GM12878 (cell line): ENCODE data around the gene OS9. TPM values are rescaled to one million over a fixed set of nuclear protein-coding genes. Genes with fewer than 3 reads are reported as not detected.

Source experiments
- CBX5 ChIP-seq: sonication (generic); IDR thresholded peaks from 2 replicates; pipeline ENCODE4 v1.6.1; 2016; ENCODE audit warnings: low read depth, moderate library complexity, mild to moderate bottlenecking, inconsistent platforms
- CHD2 ChIP-seq: IDR thresholded peaks from 2 replicates; pipeline ENCODE4 v1.6.1; 2011; ENCODE audit warnings: low read depth, low read length, improper control_type of control experiment, borderline replicate concordance
- CHD4 ChIP-seq: fragments of 200-600 bp; sonication (generic); IDR thresholded peaks from 2 replicates; pipeline ENCODE4 v1.6.1; 2016; ENCODE audit warnings: mild to moderate bottlenecking
- IKZF2 ChIP-seq, 2 experiments: fragments of 450-650 bp; IDR thresholded peaks; 2 replicates each; pipeline ENCODE4 v1.6.1; 2017; ENCODE audit warnings: mild to moderate bottlenecking in 2 of 2, moderate library complexity in 2 of 2
- MEF2A ChIP-seq: IDR thresholded peaks from 2 replicates; pipeline ENCODE4 v1.6.1; 2011; ENCODE audit warnings: low read depth, mild to moderate bottlenecking, low read length, moderate library complexity; ENCODE audit not compliant: insufficient read depth
- PAX8 ChIP-seq: fragments of 450-650 bp; IDR thresholded peaks from 2 replicates; pipeline ENCODE4 v1.6.1; 2017; ENCODE audit warnings: mild to moderate bottlenecking, moderate library complexity
- polyA plus RNA-seq, 11 experiments: library from polyadenylated mRNA; depleted of rRNA in 4 of 11; unstranded in 6 of 11; stranded (reverse) in 5 of 11; fragments of >200 nt; fragmentation: Nextera tagmentation in 4 of 11; fragmentation: Illumina TruSeq in 1 of 11; extraction: Ambion mirVana in 4 of 11; extraction: Trizol in 1 of 11; gene quantifications; 1 replicate in 1 of 11; 2 replicates in 10 of 11; pipeline versions ENCODE4 v1.2.1 to v1.2.3, GENCODE V29; 2011 to 2016; ENCODE audit warnings: inconsistent platforms in 2 of 11, missing spikeins in 2 of 11, low read depth in 1 of 11
- total RNA-seq, 4 experiments: library from RNA; depleted of rRNA in 3 of 4; stranded (reverse); fragments of >200 nt in 3 of 4; fragmentation: Illumina TruSeq in 1 of 4; extraction: Trizol in 1 of 4; gene quantifications; 2 replicates each; pipeline versions ENCODE4 v1.2.1 to v1.2.3, GENCODE V29; 2013 to 2021
- TF ChIP-seq, protein P1 (sequence below): fragments of 450-650 bp; formaldehyde crosslinking; IDR thresholded peaks from 2 replicates; pipeline ENCODE4 v1.4.0; 2020; ENCODE audit warnings: mild to moderate bottlenecking, moderate library complexity
- TF ChIP-seq, protein P2 (sequence below): fragments of 150-350 bp; IDR thresholded peaks from 2 replicates; pipeline ENCODE4 v1.6.1; 2016; ENCODE audit warnings: low read depth, low read length

Gene OS9
- total and polyA plus RNA-seq, 10 of the 15 experiments (the other 5 are each of a cell fraction or from before 2014, with no cell fraction given), result 5.2 to 106 (median 79.1) TPM

- TF ChIP-seq, protein P1, sequence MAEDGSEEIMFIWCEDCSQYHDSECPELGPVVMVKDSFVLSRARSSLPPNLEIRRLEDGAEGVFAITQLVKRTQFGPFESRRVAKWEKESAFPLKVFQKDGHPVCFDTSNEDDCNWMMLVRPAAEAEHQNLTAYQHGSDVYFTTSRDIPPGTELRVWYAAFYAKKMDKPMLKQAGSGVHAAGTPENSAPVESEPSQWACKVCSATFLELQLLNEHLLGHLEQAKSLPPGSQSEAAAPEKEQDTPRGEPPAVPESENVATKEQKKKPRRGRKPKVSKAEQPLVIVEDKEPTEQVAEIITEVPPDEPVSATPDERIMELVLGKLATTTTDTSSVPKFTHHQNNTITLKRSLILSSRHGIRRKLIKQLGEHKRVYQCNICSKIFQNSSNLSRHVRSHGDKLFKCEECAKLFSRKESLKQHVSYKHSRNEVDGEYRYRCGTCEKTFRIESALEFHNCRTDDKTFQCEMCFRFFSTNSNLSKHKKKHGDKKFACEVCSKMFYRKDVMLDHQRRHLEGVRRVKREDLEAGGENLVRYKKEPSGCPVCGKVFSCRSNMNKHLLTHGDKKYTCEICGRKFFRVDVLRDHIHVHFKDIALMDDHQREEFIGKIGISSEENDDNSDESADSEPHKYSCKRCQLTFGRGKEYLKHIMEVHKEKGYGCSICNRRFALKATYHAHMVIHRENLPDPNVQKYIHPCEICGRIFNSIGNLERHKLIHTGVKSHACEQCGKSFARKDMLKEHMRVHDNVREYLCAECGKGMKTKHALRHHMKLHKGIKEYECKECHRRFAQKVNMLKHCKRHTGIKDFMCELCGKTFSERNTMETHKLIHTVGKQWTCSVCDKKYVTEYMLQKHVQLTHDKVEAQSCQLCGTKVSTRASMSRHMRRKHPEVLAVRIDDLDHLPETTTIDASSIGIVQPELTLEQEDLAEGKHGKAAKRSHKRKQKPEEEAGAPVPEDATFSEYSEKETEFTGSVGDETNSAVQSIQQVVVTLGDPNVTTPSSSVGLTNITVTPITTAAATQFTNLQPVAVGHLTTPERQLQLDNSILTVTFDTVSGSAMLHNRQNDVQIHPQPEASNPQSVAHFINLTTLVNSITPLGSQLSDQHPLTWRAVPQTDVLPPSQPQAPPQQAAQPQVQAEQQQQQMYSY (CRISPR knock-in tag), result no peak
- TF ChIP-seq MEF2A (no peak), PAX8 (no peak), IKZF2 (IDR thresholded peaks at IDR 0.05) (no peak), CHD2 (no peak), CBX5 (no peak), CHD4 (no peak)
- TF ChIP-seq, protein P2, sequence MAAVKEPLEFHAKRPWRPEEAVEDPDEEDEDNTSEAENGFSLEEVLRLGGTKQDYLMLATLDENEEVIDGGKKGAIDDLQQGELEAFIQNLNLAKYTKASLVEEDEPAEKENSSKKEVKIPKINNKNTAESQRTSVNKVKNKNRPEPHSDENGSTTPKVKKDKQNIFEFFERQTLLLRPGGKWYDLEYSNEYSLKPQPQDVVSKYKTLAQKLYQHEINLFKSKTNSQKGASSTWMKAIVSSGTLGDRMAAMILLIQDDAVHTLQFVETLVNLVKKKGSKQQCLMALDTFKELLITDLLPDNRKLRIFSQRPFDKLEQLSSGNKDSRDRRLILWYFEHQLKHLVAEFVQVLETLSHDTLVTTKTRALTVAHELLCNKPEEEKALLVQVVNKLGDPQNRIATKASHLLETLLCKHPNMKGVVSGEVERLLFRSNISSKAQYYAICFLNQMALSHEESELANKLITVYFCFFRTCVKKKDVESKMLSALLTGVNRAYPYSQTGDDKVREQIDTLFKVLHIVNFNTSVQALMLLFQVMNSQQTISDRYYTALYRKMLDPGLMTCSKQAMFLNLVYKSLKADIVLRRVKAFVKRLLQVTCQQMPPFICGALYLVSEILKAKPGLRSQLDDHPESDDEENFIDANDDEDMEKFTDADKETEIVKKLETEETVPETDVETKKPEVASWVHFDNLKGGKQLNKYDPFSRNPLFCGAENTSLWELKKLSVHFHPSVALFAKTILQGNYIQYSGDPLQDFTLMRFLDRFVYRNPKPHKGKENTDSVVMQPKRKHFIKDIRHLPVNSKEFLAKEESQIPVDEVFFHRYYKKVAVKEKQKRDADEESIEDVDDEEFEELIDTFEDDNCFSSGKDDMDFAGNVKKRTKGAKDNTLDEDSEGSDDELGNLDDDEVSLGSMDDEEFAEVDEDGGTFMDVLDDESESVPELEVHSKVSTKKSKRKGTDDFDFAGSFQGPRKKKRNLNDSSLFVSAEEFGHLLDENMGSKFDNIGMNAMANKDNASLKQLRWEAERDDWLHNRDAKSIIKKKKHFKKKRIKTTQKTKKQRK, result no peak
Observed at GRCh38 chr12:57757771-57758170, 63.8 kb downstream of the OS9 start (continued).
